NCI-H510A (cell line): ENCODE measurements around the gene ALPI.

ENCODE experiments used
- DNase-seq: peaks from one replicate; lab custom pipeline; 2025; lab: John Stamatoyannopoulos, UW

Gene ALPI

DNA sequence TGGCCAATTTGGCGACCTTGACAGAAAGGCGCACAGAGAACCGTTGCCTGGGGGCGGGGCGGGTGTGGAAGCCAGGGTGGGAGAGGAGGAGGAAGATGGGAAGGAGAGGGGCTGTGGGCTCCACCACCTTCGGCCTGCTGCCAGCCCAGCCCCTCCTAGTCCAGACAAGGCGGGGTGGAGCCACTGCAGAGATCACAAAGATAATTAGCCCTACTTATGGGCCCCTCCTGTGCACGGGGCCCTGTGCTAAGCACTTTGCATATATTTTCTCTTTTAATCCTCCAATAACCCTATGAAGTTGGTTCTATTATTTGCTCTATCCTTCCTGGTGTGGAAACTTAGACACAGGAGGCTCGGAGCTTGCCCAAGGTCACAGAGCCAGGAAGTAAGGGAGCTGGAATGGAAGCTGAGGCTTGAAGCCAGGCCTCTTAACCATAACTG is 45.4 kb downstream of the ALPI start:
- no peak for DNase-seq

DNA sequence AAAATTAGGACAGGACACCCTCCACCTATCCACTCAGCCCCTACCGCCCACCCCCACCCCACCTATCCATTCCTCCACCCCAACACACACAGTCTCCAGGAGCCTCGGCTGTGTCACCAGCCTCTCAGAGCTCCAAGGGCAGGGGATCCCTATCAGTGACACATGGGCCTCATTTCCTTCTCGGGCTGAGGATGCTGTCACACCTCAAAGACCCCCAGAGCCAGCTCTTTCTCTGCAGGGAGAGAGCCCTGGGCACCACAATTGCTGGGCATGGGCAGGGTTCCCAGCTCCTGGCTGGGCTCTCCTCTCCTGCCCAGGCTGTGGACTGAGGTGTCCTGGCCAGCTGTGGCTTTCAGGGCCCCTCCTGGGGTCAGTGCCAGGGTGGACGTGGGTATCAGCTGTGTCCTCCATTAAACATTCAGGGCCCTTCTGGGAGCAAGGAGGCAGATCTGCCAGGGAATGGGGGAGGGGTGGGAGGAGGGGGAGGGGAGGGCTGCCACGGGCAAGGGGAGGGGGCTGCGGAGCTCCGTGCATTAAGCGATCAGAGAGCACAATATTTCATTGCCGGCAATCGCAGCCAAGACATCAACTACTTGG is 45.9 kb downstream of the ALPI start:
- no peak for DNase-seq

DNA sequence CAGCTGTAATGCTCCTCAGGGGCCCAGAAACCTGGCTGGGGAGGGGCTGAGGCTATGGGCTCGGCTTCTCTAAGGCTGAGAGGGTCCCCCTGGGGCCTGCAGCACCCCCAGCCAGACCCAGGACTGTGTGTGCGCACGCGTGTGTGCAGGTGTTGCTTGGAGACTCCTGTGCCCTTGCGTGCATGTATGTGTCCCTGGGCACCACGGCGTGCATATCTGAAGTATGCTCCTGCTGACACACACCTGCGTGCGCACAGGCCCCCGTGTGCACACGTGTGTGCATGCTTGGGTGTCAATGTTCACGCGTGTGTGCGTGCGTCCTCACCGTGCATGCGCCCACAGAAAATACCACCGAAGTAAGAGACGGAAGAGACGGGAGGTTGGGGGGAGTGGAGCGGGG is 46.6 kb downstream of the ALPI start:
- no peak for DNase-seq

DNA sequence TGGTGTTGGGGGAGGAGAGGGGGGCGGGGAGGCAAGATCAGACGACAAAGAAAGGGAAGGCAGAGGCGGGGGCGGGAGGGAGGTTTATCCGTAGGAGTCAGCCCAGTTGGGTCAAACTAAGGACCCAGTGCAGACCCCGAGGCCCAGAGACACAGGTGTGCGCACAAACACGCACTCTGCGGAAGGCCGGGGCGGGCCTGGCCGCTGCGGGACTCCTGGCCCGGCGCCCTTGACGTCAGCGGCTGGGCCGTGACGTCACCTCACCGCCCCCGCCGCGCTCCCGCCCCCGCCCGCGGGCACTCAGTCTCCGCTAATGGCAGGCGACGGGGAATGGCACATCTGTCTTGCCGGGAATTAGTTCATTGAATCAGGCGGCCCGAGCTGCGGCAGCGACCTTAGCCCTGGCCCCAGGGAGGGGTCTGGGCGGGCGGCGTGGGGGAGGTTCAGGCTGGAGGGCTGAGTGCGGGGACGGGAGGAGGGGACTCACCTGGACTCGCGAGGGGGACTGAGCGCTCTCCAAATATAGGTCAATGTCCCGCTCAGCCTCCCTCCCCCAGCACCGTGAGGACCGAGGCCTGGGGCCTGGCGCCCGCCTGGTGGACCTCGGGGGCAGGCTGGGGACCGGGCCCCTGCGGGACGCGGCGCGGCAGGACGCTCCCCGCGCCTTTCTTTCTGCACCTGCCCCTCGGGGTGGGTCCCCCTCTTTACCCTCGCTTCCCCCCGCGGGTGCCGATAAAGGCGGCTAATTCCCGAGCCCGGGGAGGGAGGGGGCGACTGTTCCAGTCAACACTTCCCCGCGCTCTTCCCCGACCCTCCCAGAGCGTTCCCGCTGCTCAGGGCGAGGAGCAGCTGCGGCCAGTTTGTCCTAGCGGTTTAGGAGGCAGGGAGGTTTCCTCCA is 47.2 kb downstream of the ALPI start:
- peak; percentile 45 for DNase-seq

DNA sequence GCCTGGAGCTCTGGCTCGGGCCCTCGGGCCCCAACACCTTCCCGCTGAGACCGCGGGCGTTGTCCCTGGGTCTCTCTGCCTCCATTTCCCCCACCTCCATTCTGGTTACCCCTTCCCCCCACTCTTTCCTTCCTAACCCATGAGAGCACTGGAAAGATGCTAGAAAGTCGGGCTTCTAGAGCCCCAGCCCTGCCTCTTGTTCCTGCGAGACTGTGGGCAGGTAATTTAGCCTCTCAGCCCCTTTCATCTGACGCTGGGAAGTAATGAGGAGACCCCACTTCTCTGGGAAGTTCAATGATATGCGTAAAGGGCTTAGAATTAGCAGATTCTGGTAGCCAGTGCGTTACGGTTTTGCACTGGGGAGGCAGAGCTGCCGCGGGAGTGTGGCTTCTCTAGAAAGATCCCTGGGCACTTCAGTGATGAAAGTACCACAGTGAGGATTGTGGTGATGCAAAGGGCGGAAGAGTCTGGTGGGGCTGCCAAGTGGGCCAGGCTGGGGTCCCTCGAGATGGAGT is 47.9 kb downstream of the ALPI start:
- DNase-seq: no peak

DNA sequence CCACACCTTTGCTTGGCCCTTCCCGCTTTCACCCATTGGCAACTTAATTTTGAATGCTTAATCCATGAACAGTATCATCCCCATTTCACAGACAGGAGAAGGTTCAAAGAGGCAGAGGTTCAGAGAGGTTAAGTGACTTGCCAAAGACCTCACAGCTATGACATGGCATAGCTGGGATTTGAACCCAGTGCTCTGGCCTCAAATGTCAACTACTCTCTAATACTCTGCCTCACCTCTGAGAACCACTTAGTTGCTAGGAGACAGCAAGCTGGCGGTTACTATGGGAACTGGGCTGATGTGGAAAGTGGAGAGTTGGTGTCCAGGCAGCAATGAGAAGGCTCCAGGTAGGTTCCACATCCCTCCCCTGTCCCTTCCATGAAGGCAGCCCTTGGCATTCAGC is 48.5 kb downstream of the ALPI start:
- DNase-seq: peak; percentile 54

DNA sequence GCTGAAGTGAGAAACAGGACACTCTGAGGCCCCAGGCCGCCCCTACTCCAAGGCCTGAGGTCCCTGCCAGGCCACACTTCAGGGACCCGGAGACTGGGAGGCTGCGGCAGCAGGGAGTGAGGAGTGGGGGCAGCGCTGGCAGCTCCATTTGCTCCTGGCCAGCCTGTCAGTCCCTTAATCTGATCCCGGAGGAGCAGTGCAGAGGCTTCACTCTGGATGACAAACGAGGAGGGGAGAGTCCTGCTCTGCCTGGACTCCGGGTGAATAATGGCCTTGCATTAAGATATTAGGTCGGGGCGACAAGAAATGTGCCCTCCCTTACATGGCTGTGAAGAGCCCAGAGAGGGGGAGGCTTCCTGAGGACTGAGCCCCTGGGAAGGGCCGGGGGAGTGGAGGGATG is 49.9 kb downstream of the ALPI start:
- DNase-seq: no peak

DNA sequence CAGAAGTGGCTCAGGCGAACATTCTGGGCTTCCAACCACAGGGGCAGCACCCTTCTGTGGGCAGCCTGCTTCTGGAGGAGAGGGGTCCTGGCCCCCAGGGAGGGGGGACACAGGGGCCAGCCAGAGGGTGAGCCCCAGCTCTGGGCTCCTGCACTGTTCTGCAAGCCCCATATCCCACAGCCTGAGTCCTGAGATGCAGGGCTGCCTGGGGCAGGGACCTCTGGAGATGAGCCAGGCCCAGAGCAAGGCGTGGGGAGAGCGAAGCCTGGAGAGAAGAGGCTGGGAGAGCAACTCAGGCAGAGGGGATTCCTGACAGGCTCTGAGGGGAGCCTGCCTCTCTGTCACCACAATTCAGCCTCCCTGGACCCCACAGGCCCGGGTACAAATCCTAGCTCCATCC is 50.8 kb downstream of the ALPI start:
- DNase-seq: no peak

DNA sequence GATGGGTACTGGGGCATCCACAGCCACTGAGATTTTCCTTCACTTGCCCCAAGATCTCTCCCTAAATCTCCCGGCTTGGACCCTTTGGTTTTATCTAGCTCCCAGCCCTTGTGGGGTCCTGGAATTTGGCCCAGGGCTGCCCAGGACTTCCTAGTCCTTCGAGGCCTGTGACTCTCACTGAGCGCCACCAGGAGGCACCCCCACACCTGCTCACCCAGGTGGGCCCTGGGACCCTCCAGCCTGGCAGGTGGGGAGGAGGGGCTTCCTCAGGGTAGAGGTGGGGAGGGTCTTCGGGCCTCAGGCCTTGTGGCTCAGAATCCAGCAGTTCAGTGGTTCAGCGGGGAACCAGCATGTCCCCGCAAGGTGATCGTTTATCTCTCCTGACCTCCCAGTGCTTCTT is 52.3 kb downstream of the ALPI start:
- DNase-seq: no peak
